DMS153 treated with DMSO at 0.1 percent for 48 hours (cell line): ENCODE data around the gene TMEM125.

ENCODE experiments used
- DNase-seq: peaks from one replicate; lab custom pipeline; 2025; ENCODE audit not compliant: unreplicated experiment; lab: John Stamatoyannopoulos, UW

TMEM125 gene

DNA sequence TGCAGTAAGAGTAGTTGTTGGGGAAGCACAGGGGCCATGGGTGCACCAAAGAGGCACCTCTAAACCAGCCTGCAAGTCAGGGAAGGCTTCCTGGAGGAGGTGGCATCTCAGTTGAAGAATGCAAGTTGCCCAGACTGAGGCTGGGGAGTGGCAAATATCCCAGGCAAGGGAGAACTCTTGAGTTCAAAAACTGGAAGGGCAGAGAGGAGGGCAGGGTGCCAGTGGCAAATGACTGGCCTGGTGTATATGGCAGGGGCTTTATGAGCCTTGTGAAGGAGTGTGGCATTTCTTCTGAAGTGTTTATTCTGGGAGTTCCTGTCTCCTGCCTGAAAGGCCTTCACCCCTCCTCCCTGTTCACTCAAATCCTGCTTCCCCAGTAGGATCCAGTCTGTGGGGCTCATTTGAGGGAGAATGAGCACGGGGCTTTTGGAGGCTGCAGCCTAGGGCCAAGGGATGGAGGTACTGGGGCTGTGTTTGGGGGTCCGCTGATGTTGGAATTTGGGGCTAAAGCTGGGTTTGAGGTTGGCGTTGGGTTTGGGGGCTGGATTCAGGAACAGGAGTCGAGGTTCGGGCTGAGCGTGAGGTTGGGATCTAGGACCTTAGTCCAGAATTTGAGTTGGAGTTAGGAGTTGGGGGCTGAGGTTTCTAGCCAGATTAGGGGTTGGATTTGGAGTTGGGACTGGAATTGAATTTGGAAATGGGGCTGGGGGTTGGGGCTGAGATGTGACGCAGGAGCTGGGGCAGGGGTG, at the start of gene TMEM125:
Gene TMEM125, plus strand, starts transcription at position 357 of the 749 bp plus-strand sequence. CDS start 2,740 bp downstream, outside the sequence.
- DNase-seq: peak; percentile 29

- DNase-seq: no peak
Observed at GRCh38 chr1:43220905-43221778, 48.6 kb upstream of the TMEM125 start.

GRCh38 chr1:43221797-43222196, 48.0 kb upstream of the TMEM125 start:
- DNase-seq: no peak

DNA sequence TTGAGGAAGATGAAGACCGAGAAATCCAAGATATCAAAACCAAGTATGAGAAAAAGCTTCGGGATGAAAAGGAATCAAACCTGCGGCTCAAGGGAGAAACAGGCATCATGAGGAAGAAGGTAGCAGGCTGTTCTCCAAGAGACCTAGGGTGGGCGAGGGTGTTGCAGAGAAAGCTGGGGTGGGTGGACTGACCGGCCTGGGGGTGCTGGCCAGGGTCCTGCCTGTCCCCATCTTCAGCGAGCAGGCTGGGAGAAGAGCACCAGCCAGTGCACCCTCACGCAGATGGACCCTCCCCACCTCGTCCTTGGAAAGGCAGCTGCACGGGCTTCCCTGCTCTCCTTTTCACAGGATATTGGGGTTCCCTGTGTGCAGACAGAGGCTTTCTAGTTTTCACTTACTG, 46.9 kb upstream of the TMEM125 start:
- no peak for DNase-seq

DNA sequence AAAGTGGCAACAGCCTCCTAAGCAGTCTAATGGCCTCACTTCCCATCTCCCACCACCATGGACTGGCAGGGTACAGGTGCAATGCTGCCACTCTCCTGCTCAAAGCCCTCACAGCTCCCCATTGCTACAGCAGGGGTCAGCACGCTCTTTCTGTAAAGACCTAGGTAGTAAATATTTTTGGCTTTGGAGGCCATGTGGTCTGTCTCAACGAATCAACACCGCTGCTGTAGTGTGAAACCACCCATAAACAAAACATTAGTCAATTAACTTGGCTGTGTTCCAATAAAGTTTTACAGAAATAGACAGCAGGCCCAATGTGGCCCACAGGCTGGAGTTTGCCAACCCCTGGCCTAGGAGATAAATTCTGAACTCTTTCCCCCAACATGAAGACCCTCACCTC, 44.6 kb upstream of the TMEM125 start:
- no peak for DNase-seq

GRCh38 chr1:43227143-43227764, 42.5 kb upstream of the TMEM125 start:
- peak; percentile 77 for DNase-seq

DNA sequence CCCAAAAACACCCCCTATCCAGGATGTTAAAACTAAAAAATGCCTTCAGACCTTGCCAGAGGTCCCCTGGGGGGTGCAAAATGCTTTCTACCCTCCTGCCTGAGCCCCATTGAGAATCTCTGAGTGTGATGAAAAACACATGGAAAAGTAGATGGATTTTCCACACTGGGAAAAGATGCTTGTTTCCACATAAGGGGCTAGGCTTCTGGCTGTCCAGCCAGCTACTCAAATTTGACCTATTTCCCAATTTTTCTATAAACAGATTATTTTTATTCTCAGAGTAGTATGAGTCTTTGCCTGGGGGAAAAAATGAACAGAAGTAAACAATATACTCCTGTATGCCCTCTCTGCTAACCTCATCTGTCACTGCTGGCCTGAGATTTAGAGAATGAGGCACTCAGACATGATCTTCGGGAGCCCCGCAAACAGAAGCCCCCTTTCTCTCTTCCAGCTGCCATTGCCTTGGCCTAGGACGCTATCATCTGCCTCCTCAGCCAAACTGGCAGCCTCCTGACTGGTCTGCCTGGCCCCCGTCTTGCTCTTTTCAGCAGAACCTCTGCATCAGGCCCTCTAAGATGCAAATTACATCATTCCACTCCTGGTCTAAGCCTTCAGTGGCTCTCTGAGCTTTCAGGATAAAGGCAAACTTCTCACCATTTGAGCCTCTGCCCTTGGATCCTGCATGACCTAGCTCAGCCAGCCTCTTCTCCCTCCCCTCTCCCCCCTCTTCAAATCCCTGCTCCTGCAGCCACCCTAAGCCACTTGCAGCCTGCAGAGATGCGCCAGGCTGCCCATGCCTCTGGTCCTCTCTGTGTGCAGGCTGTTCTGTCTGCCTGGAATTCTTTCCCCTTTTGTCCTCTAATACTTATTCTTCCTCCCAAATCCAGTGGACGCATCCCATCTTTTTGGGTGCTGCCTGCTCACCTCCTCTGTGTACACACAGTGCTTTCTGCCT, 39.7 kb upstream of the TMEM125 start:
- no peak for DNase-seq

DNA sequence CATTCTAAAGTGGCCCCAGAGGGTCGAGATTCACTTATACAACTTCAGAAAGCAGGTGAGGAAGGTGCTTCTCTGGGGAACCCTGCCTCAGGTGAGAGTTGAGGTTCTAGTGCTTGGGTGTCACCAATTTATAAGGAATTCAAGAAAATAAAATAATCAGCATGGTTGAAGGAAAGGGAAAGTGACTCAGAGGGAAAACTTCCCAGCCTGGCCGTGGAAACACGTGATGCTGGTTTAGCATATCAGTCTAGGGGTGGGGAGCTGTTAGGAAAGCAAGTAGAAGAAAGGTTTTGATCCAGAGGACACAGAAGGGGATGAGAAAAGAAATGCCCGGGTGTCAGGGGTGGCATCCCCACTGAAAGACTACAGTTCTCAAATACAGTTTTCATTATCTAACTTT, 37.7 kb upstream of the TMEM125 start:
- DNase-seq: no peak

- no peak for DNase-seq
Observed at GRCh38 chr1:43232482-43232881, 37.3 kb upstream of the TMEM125 start.

DNA sequence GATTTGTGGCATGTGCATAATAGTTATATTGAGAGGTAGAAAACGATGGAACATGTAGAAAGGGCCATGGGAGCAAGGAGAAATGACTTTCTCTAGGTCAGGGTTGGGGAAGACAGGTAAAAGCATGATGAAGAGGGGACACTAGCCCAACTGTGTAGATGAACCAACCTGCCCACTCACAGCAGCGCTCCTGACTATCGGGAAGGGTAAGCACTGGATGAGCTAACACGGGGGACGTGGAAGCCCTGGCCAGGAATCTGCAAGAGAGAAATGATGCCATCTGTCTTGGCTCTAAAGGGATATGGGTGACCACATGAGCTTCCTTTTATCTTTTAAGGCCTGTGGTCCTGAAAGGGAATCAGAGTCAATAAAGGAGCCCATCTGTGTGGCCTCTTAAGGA, 36.2 kb upstream of the TMEM125 start:
- DNase-seq: no peak

GRCh38 chr1:43234267-43234666, 35.5 kb upstream of the TMEM125 start:
- no peak for DNase-seq

DNA sequence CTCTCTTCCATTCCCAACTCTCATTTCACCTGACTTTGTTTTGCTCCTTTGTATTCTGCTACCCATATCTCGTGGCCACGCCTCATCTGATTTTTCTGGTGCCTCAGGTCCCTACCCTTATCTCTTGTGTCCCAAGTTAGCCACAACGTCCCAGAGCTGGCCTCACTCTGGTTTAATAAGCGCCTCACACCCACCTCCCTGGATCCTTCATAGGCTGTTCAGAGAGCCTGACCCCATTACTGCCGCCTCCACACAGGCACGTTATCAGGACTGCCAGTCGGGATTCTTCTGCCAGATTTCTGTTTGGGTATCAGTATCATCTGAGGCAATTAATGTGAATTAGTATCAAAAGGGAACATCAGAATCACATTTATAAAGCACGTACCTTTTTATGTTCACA, 34.7 kb upstream of the TMEM125 start:
- DNase-seq: no peak

DNA sequence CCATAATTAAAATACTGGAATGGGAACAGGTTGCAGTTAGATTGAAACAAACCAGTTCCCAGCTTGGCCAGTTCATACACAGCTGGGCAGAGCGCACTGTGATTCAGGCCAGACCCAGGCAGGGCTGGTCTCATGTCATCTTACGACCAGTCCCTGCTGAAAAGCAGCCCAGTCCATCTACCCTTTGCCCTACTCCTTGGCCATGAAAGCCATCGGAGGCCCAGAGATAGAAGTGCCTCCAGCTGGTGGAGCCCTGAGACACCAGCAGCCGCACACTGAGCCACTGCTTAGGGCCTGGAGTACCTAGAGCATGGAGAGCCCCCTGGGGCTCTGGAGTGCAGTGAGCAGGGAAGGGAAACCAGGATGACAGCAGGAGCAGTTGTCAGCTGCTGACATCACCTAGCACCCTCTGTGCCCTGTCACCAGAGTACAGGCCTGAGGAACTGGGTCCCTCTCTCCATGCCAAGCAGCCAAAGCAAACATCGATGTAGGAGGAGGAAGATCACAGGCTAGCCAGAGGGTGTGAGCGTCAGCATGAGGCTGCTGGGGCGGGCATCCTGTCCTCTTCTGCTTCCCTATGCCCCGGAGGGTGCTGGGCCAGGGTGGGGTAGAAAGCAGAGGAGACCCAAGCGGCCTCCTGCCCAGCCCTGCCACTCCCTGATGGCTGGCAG, 34.2 kb upstream of the TMEM125 start:
- no peak for DNase-seq

DNA sequence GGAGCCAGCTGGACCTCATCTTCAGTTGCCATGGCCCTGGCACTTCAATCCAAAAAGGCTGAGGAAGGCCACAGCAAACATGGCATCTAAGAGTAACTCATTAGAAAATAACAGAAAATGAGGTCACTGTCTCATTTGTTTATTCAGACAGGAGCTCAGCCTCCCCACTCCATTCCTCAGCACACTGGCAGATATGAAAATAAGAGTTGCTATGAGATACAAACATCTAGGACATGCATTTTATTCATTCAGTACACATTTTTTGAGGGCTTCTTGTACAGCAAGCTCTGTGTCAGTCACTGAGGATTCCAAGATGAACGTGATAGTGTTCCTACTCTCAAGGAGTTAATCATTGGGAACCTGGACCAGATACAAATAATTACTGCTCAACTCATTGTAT, 32.7 kb upstream of the TMEM125 start:
- no peak for DNase-seq

DNA sequence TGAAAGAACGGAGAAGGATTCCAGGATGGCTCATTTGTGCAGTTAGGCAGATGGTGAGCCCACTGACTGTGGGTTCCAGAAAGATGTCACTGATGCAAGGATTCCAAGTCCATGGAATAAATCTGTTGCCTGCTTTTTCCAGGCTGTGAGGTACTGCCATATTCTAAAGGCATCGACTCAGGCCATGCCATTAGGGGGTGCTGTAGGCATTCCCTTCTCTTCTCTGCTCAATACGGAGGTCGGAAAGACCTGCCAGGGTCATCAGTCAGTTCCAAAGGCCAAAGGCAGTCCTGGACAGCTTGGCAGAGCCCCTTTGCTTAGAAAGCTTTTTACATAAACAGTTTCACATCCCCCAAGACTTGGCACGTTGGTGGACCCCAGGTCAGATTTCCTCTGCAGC, 31.7 kb upstream of the TMEM125 start:
- DNase-seq: peak; percentile 57

- no peak for DNase-seq
Observed at GRCh38 chr1:43238991-43239469, 30.8 kb upstream of the TMEM125 start.

GRCh38 chr1:43239484-43239883, 30.3 kb upstream of the TMEM125 start:
- no peak for DNase-seq

DNA sequence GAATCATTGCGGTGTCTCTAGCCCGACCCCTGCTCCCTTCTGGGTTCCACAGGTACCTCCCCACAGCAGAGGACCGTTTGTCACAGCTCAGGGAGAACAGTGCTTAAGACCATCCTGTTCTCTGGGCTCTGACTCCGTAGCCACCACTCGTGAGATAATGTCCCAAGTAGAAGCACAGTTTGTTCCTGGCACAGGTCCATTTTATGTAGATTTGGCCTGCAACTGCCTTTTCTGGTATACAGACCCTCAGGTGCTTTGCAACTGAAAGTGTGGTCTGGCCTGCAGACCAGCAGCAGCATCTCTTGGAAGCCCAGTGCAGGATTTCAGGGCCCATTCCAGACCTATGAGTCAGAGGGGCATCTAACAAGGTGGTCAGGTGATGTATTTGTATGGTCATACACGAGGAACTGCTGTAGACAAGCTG, 28.4 kb upstream of the TMEM125 start:
- no peak for DNase-seq

- no peak for DNase-seq
Observed at GRCh38 chr1:43243299-43243698, 26.5 kb upstream of the TMEM125 start.
